ENCODE results near the gene OR5K4. TPM values are rescaled to one million over a fixed set of nuclear protein-coding genes. Genes with fewer than 3 reads are reported as not detected.

Gene OR5K4
- total and polyA plus RNA-seq, 2 donors (not counting 3 experiments of a cell fraction or from before 2014, with no cell fraction given): not detected

DNA sequence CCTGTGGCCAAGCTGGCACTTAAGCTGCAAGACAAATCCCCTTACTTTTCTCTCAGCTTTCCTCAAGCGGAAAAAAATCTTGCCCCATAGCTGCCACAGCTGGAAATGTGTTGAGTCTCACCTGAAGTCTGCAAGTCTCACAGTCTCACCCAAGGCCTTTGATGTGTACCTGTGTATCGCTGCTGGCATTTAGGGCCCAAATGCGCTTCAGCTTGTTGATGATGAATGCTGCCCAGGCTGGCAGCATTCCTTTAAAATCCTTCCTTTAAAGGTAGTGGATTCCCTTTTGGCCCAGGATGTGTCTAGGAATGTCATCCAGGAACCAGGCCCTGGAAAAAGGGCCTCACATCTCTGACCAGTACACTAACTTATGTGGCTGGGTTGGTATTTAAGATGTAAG, 7.0 kb downstream of the OR5K4 start:
- no peaks in the 10 kb centered on the region for H3K79me2 ChIP-seq (ENCODE audit: control insufficient read depth, insufficient read depth, low read length)
- no TSS peak for BruUV-seq (replicated peaks)
- ChIA-PET CTCF (no interaction called here), POLR2A (no interaction called here)
- no peaks in the 10 kb centered on the region for H3K36me3 ChIP-seq (ENCODE audit: control insufficient read depth in 2 of 2, extremely low read depth in 1 of 2, insufficient read depth in 2 of 2, low read length in 2 of 2)
- no peak overlapping the region for H3K9ac ChIP-seq (replicated peaks; ENCODE audit: extremely low read depth, insufficient read depth, low read length)
- H3K9me3 ChIP-seq (replicated peaks; ENCODE audit: control insufficient read depth, insufficient read depth, low read length): no peaks in the 10 kb centered on the region
- intact Hi-C loops (cut with micrococcal nuclease): no loop called here
- no peaks in the 10 kb centered on the region for H3K27me3 ChIP-seq (ENCODE audit: control insufficient read depth in 2 of 2, insufficient read depth in 2 of 2, low read length in 2 of 2)
- dilution Hi-C loops (cut with MboI; ENCODE audit: extremely low pct_ligation_motif_present, low sequenced_read_pairs): no loop called here
- H3K4me3 ChIP-seq (replicated peaks in 1 of 3; ENCODE audit: insufficient read depth in 1 of 3, low read depth in 1 of 3, low read length in 3 of 3): no peak overlapping the region
- H3K4me2 ChIP-seq (ENCODE audit: insufficient read depth, low read length): no peak overlapping the region
- H3K27ac ChIP-seq (ENCODE audit: insufficient read depth, low read depth, low read length): no peak overlapping the region
- no peak for FAIRE-seq
- no peaks in the 10 kb centered on the region for H3K9me1 ChIP-seq (replicated peaks; ENCODE audit: control insufficient read depth, extremely low read depth, insufficient read depth, low read length)
- no peak for TF ChIP-seq MYC (IDR thresholded peaks at IDR 0.05; ENCODE audit: low read depth, low read length)
- TF ChIP-seq FOS (IDR thresholded peaks at IDR 0.05; ENCODE audit: borderline replicate concordance, insufficient read depth, low read length): no peak
- no peak for TF ChIP-seq POLR2AphosphoS5 (IDR thresholded peaks at IDR 0.05; ENCODE audit: insufficient read depth, low read depth, low read length)
- TF ChIP-seq, protein P1, sequence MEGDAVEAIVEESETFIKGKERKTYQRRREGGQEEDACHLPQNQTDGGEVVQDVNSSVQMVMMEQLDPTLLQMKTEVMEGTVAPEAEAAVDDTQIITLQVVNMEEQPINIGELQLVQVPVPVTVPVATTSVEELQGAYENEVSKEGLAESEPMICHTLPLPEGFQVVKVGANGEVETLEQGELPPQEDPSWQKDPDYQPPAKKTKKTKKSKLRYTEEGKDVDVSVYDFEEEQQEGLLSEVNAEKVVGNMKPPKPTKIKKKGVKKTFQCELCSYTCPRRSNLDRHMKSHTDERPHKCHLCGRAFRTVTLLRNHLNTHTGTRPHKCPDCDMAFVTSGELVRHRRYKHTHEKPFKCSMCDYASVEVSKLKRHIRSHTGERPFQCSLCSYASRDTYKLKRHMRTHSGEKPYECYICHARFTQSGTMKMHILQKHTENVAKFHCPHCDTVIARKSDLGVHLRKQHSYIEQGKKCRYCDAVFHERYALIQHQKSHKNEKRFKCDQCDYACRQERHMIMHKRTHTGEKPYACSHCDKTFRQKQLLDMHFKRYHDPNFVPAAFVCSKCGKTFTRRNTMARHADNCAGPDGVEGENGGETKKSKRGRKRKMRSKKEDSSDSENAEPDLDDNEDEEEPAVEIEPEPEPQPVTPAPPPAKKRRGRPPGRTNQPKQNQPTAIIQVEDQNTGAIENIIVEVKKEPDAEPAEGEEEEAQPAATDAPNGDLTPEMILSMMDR (IDR thresholded peaks at IDR 0.05; ENCODE audit: extremely low read depth in 1 of 2, insufficient read depth in 1 of 2, low read depth in 1 of 2, low read length in 2 of 2): no peak
- TF ChIP-seq, protein P2, sequence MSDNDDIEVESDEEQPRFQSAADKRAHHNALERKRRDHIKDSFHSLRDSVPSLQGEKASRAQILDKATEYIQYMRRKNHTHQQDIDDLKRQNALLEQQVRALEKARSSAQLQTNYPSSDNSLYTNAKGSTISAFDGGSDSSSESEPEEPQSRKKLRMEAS (IDR thresholded peaks at IDR 0.05; ENCODE audit: insufficient read depth, insufficient read length): no peak
- no peak for TF ChIP-seq GATA2 (IDR thresholded peaks at IDR 0.05; ENCODE audit: insufficient read depth, insufficient read length, low read depth, low read length)
- no peaks in the 10 kb centered on the region for H4K20me1 ChIP-seq (replicated peaks; ENCODE audit: control insufficient read depth, extremely low read depth, insufficient read depth, low read length)
- H2AFZ ChIP-seq (ENCODE audit: low read depth, low read length): no peak overlapping the region
- H3K4me1 ChIP-seq (ENCODE audit: control insufficient read depth, extremely low read depth, insufficient read depth, low read length): no peaks in the 10 kb centered on the region
- DNase-seq (ENCODE audit: low read depth, low spot score): no peak

DNA sequence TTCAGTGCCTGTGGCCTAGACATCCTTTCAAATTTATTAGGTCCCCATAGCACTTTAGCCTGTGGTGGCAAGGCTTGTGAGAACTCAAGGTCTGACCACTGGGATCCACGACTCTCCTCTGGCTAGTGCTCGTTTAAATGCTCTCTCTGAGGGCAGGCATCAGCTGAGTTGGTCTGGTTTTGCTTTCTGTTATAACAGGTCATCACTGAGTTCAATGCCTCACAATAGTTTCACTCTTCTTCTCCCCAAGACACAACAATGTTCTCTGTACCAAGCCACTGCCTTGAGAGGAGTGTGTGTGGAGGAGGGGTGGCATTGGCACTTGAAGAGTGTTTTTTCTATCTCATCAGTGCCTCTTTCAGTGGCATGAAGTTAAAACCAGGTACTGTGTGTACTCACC, 7.6 kb downstream of the OR5K4 start:
- no peaks in the 10 kb centered on the region for H3K36me3 ChIP-seq (ENCODE audit: control insufficient read depth in 2 of 2, extremely low read depth in 1 of 2, insufficient read depth in 2 of 2, low read length in 2 of 2)
- no peak for DNase-seq (ENCODE audit: low read depth, low spot score)
- H3K27ac ChIP-seq (ENCODE audit: insufficient read depth, low read depth, low read length): no peak overlapping the region
- no peaks in the 10 kb centered on the region for H3K9me1 ChIP-seq (replicated peaks; ENCODE audit: control insufficient read depth, extremely low read depth, insufficient read depth, low read length)
- TF ChIP-seq POLR2AphosphoS5 (IDR thresholded peaks at IDR 0.05; ENCODE audit: insufficient read depth, low read depth, low read length): no peak
- no peak for TF ChIP-seq GATA2 (IDR thresholded peaks at IDR 0.05; ENCODE audit: insufficient read depth, insufficient read length, low read depth, low read length)
- no TSS peak for BruUV-seq (replicated peaks)
- H3K4me1 ChIP-seq (ENCODE audit: control insufficient read depth, extremely low read depth, insufficient read depth, low read length): no peaks in the 10 kb centered on the region
- no peaks in the 10 kb centered on the region for H3K9me3 ChIP-seq (replicated peaks; ENCODE audit: control insufficient read depth, insufficient read depth, low read length)
- H3K4me3 ChIP-seq (replicated peaks in 1 of 3; ENCODE audit: insufficient read depth in 1 of 3, low read depth in 1 of 3, low read length in 3 of 3): no peak overlapping the region
- H2AFZ ChIP-seq (ENCODE audit: low read depth, low read length): no peak overlapping the region
- no peaks in the 10 kb centered on the region for H3K79me2 ChIP-seq (ENCODE audit: control insufficient read depth, insufficient read depth, low read length)
- ChIA-PET CTCF (no interaction called here), POLR2A (no interaction called here)
- no peak overlapping the region for H3K4me2 ChIP-seq (ENCODE audit: insufficient read depth, low read length)
- FAIRE-seq: no peak
- H3K9ac ChIP-seq (replicated peaks; ENCODE audit: extremely low read depth, insufficient read depth, low read length): no peak overlapping the region
- intact Hi-C loops (cut with micrococcal nuclease) (no loop called here), dilution Hi-C loops (cut with MboI; ENCODE audit: extremely low pct_ligation_motif_present, low sequenced_read_pairs) (no loop called here)
- no peaks in the 10 kb centered on the region for H3K27me3 ChIP-seq (ENCODE audit: control insufficient read depth in 2 of 2, insufficient read depth in 2 of 2, low read length in 2 of 2)
- H4K20me1 ChIP-seq (replicated peaks; ENCODE audit: control insufficient read depth, extremely low read depth, insufficient read depth, low read length): no peaks in the 10 kb centered on the region

Measured in endothelial cell of umbilical vein (primary cell).